Measurements from ENCODE around the gene GIN1.

GIN1 gene

GRCh38 chr5:103101079-103101750 lies 18.7 kb downstream of the GIN1 start:
- in situ Hi-C loops (cut with HindIII; ENCODE audit: low sequenced_read_pairs), result no loop called here
- no peak overlapping the region for H3K4me3 ChIP-seq (ENCODE audit: low read depth, low read length)
- no peak for TF ChIP-seq CTCF (IDR thresholded peaks at IDR 0.05; ENCODE audit: low read depth, low read length, missing control alignments)
- no peak for DNase-seq (ENCODE audit: low read depth)

GRCh38 chr5:103098993-103099392 lies 20.9 kb downstream of the GIN1 start:
- in situ Hi-C loops (cut with HindIII; ENCODE audit: low sequenced_read_pairs), result no loop called here
- TF ChIP-seq CTCF (IDR thresholded peaks at IDR 0.05; ENCODE audit: low read depth, low read length, missing control alignments), result no peak
- no peak for DNase-seq (ENCODE audit: low read depth)
- H3K4me3 ChIP-seq (ENCODE audit: low read depth, low read length), result no peak overlapping the region

GRCh38 chr5:103094737-103095136 lies 25.2 kb downstream of the GIN1 start:
- no peak for TF ChIP-seq CTCF (IDR thresholded peaks at IDR 0.05; ENCODE audit: low read depth, low read length, missing control alignments)
- in situ Hi-C loops (cut with HindIII; ENCODE audit: low sequenced_read_pairs), result no loop called here
- no peak overlapping the region for H3K4me3 ChIP-seq (ENCODE audit: low read depth, low read length)
- DNase-seq (ENCODE audit: low read depth), result no peak

GRCh38 chr5:103093727-103094126 lies 26.2 kb downstream of the GIN1 start:
- TF ChIP-seq CTCF (IDR thresholded peaks at IDR 0.05; ENCODE audit: low read depth, low read length, missing control alignments), result no peak
- DNase-seq (ENCODE audit: low read depth), result no peak
- no peak overlapping the region for H3K4me3 ChIP-seq (ENCODE audit: low read depth, low read length)
- in situ Hi-C loops (cut with HindIII; ENCODE audit: low sequenced_read_pairs), result no loop called here

- no peak overlapping the region for H3K4me3 ChIP-seq (ENCODE audit: low read depth, low read length)
- no peak for TF ChIP-seq CTCF (IDR thresholded peaks at IDR 0.05; ENCODE audit: low read depth, low read length, missing control alignments)
- in situ Hi-C loops (cut with HindIII; ENCODE audit: low sequenced_read_pairs), result no loop called here
- DNase-seq (ENCODE audit: low read depth), result no peak
Measured at GRCh38 chr5:103092676-103093075, 27.3 kb downstream of the GIN1 start.

GRCh38 chr5:103090791-103091190 lies 29.1 kb downstream of the GIN1 start:
- no peak for TF ChIP-seq CTCF (IDR thresholded peaks at IDR 0.05; ENCODE audit: low read depth, low read length, missing control alignments)
- in situ Hi-C loops (cut with HindIII; ENCODE audit: low sequenced_read_pairs), result no loop called here
- no peak for DNase-seq (ENCODE audit: low read depth)
- no peak overlapping the region for H3K4me3 ChIP-seq (ENCODE audit: low read depth, low read length)
